Small intestine (tissue), 16 donors: ENCODE results near the gene GSTA3. TPM values are rescaled to one million over a fixed set of nuclear protein-coding genes. Genes with fewer than 3 reads are reported as not detected.
"Not testable (repeated sequence)": the region's sequence is repeated elsewhere in the genome, so short reads cannot be mapped to it uniquely, and the experiment has no call there.

ENCODE experiments used
- DNase-seq, 2 donors: peaks; one replicate each; pipeline versions ENCODE4 v3.0.0 to v3.0.0-alpha.2; 2013
- FAIRE-seq: peaks from 2 replicates; lab custom pipeline; 2012; peaks lifted over from hg19 to GRCh38; lab: Jason Lieb, UNC
- H3K27ac ChIP-seq, 3 donors: one replicate each; pipeline ENCODE4 v1.5.1; 2013; ENCODE audit warnings: low read length in 2 of 3, mild to moderate bottlenecking in 2 of 3, control low read depth in 1 of 3, inconsistent platforms in 1 of 3, low read depth in 1 of 3, moderate library complexity in 1 of 3
- H3K27me3 ChIP-seq, 3 donors: one replicate each; pipeline ENCODE4 v1.6.1; 2013; ENCODE audit warnings: low read length in 3 of 3, inconsistent platforms in 1 of 3; ENCODE audit not compliant: control insufficient read depth in 3 of 3, insufficient read depth in 3 of 3
- H3K36me3 ChIP-seq, 3 donors: one replicate each; pipeline ENCODE4 v1.6.1; 2013; ENCODE audit warnings: low read length in 3 of 3, inconsistent platforms in 1 of 3, low read depth in 1 of 3, mild to moderate bottlenecking in 1 of 3, moderate library complexity in 1 of 3; ENCODE audit not compliant: control insufficient read depth in 3 of 3, insufficient read depth in 2 of 3
- H3K4me1 ChIP-seq, 3 donors: one replicate each; pipeline ENCODE4 v1.6.1; 2013; ENCODE audit warnings: low read length in 2 of 3, inconsistent platforms in 1 of 3, low read depth in 1 of 3, mild to moderate bottlenecking in 1 of 3, moderate library complexity in 1 of 3; ENCODE audit not compliant: control insufficient read depth in 3 of 3, insufficient read depth in 2 of 3
- H3K4me3 ChIP-seq, 3 donors: one replicate each; pipeline ENCODE4 v1.5.1; 2013; ENCODE audit warnings: low read length in 3 of 3, control low read depth in 1 of 3, inconsistent platforms in 1 of 3, low read depth in 1 of 3, mild to moderate bottlenecking in 1 of 3, moderate library complexity in 1 of 3
- H3K9me3 ChIP-seq, 2 donors: one replicate each; pipeline ENCODE4 v1.6.1; 2013; ENCODE audit warnings: low read depth in 1 of 2, low read length in 1 of 2; ENCODE audit not compliant: control insufficient read depth in 2 of 2, insufficient read depth in 1 of 2
- whole genome bisulfite sequencing, 3 donors: extraction: QIAGEN DNeasy Blood & Tissue Kit; methylation state at CpG; one replicate each; pipeline ENCODE4 v1.1.7; 2013; 5-methylcytosine and 5-hydroxymethylcytosine counted together
- long read RNA-seq, 10 donors: transcript quantifications; one replicate each; lab custom pipeline, GENCODE V29; 2026
- polyA plus RNA-seq, 4 donors: library from polyadenylated mRNA; stranded (reverse) in 3 of 4; unstranded in 1 of 4; fragments of 200-250 nt in 3 of 4; fragments of 120-200 nt in 1 of 4; gene quantifications; one replicate each; pipeline versions ENCODE4 v1.2.1 to v1.2.3, GENCODE V29; 2013
- donor health status: healthy with polysubstance abuse.
- donor health status: control.
- donor health status: control.
- donor health status: Bipolar disorder and iron deficiency.
- donor health status: healthy.

Gene GSTA3
- not detected for polyA plus RNA-seq
- long read RNA-seq, donor 1 = 0 reads
- long read RNA-seq, donor 2 = 0 reads
- long read RNA-seq, donor 3 = 0 reads
- long read RNA-seq, donor 4 = 0 reads
- long read RNA-seq, donor 5 = 0 reads
- long read RNA-seq, donor 6 = 0 reads
- long read RNA-seq, donor 7 = 0 reads
- long read RNA-seq, donor 8 = 0 reads
- long read RNA-seq, donor 9 = 0 reads
- long read RNA-seq, donor 10 = 0 reads

DNA sequence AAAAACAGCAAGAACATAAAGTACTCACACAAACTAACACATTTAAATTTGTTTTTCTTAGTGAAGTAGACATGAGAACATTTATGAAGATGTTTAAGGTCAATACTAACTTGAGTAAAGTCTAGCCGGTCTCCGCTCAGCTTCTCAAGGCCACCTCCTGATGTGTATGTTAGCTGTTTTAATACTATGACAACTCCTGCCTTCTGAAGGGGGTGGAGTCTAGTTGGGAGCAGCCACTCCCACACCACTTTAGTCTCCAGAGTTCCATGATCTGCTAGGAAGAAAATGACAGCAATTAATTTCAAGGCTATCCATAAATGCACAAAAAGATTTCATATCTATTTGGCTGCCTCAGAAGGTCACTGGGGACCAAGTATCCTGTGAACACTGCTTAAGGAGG, at the start of gene GSTA3:
GSTA3 (minus strand) TSS at position 168 of the 400 bp plus-strand sequence. CDS start 3,864 bp downstream, outside the sequence.
- peaks cover 0 to 2% (median 0%) of the 10 kb centered on the region in 3 donors for H3K4me1 ChIP-seq
- 59 to 89% (median 89%) methylated on average over 2 of the region's 2 CpGs for WGBS, 3 donors
- FAIRE-seq (no peak), DNase-seq (peak; percentile 17 to 18)
- H3K9me3 ChIP-seq = peaks cover 0 to 2% of the 10 kb centered on the region in 2 donors
- no peaks in the 10 kb centered on the region for H3K36me3 ChIP-seq
- H3K27me3 ChIP-seq = no peaks in the 10 kb centered on the region
- no peak within 1 kb of the TSS for H3K4me3 ChIP-seq
- no peak within 1 kb of the TSS for H3K27ac ChIP-seq

- no peak for FAIRE-seq
- H3K9me3 ChIP-seq = peaks cover 0 to 12% of the 10 kb centered on the region in 2 donors
- DNase-seq = no peak
- H3K36me3 ChIP-seq = no peaks in the 10 kb centered on the region
- WGBS, 3 donors = 72 to 81% (median 78%) methylated on average over 8 of the region's 8 CpGs
- no peak overlapping the region for H3K27ac ChIP-seq
- H3K4me1 ChIP-seq = no peaks in the 10 kb centered on the region
- H3K4me3 ChIP-seq = no peak overlapping the region
- H3K27me3 ChIP-seq = peaks cover 0 to 1% (median 0%) of the 10 kb centered on the region in 3 donors
Measured at GRCh38 chr6:52958546-52959255, 49.2 kb upstream of the GSTA3 start.

GRCh38 chr6:52955871-52956270, 46.4 kb upstream of the GSTA3 start:
- WGBS, 3 donors = 85 to 95% (median 92%) methylated on average over 7 of the region's 7 CpGs
- no peak for FAIRE-seq
- Histone ChIP-seq H3K36me3 (no peaks in the 10 kb centered on the region), H3K27me3 (no peaks in the 10 kb centered on the region), H3K4me1 (no peaks in the 10 kb centered on the region), H3K9me3 (no peaks in the 10 kb centered on the region), H3K4me3 (no peak overlapping the region), H3K27ac (no peak overlapping the region)
- DNase-seq = no peak

DNA sequence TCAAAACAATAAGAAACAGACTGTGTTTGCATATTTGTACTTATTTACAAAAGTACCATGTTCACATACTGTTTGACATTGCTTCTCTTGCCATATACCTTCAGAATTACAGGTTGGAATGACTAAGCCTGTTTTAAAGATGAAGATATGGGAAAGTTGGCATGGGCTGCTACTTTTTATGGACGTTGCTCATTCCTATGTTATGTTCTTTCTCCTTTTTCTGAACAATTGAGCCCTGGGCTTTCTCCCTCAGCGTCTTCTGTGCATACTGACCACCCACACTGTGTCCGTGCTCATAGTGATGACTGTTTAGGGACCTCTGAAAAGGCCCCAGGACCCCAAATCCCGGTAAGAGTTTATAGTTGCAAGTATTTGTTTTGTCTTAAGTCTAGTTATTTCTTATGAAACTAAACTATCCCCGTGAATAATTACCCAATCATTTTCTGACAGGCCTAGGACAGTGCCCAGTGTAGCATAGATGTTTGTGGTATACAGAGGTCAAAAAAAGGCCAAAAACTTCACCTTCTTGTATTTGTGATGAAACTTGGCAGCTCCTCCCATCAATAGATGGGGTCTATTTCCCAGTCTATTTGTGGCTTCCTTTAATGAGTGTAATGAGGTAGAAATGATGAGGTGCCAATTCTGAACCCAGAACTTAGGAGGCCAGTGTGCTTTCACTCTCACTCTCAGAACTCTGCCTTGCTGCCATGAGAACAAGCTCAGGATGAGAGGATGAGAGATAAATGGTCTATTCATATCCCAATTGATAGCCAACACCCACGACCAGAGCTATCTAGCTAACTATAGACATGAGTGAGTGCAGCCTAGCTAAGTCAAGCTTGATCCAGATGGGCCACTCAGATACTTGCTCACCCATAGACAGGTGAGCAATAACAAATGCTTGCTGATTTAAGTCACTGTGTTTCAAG, 44.7 kb upstream of the GSTA3 start:
- DNase-seq (no peak), FAIRE-seq (no peak)
- WGBS, 3 donors = 60 to 72% (median 64%) methylated on average over 6 of the region's 6 CpGs
- Histone ChIP-seq H3K4me1 (no peaks in the 10 kb centered on the region), H3K36me3 (no peaks in the 10 kb centered on the region), H3K4me3 (no peak overlapping the region), H3K27me3 (no peaks in the 10 kb centered on the region), H3K9me3 (no peaks in the 10 kb centered on the region), H3K27ac (no peak overlapping the region)

GRCh38 chr6:52946306-52946705, 36.8 kb upstream of the GSTA3 start:
- Histone ChIP-seq H3K36me3 (no peaks in the 10 kb centered on the region), H3K27me3 (peaks cover 0 to 3% (median 0%) of the 10 kb centered on the region in 3 donors), H3K4me1 (peaks cover 0 to 14% (median 0%) of the 10 kb centered on the region in 3 donors), H3K9me3 (no peaks in the 10 kb centered on the region), H3K27ac (no peak overlapping the region), H3K4me3 (no peak overlapping the region)
- WGBS, 3 donors = 2 to 18% (median 3%) methylated on average over 5 of the region's 5 CpGs
- DNase-seq (peak; percentile 70 to 74), FAIRE-seq (no peak)

GRCh38 chr6:52942821-52943220, 33.3 kb upstream of the GSTA3 start:
- H3K4me3 ChIP-seq, FAIRE-seq, H3K27me3 ChIP-seq, H3K9me3 ChIP-seq, H3K27ac ChIP-seq, H3K36me3 ChIP-seq, DNase-seq: not testable (repeated sequence)
- peaks cover 0 to 14% (median 0%) of the 10 kb centered on the region in 3 donors for H3K4me1 ChIP-seq
- 91 to 95% (median 94%) methylated on average over 10 of the region's 10 CpGs for WGBS, 3 donors

- peaks cover 0 to 3% (median 0%) of the 10 kb centered on the region in 3 donors for H3K27me3 ChIP-seq
- H3K4me1 ChIP-seq = peaks cover 0 to 11% (median 0%) of the 10 kb centered on the region in 3 donors
- H3K36me3 ChIP-seq = no peaks in the 10 kb centered on the region
- FAIRE-seq = no peak
- no peaks in the 10 kb centered on the region for H3K9me3 ChIP-seq
- no peak for DNase-seq
- 45 to 70% (median 61%) methylated on average over 4 of the region's 4 CpGs for WGBS, 3 donors
- H3K27ac ChIP-seq = no peak overlapping the region
- no peak overlapping the region for H3K4me3 ChIP-seq
Measured at GRCh38 chr6:52942221-52942620, 32.7 kb upstream of the GSTA3 start.

DNA sequence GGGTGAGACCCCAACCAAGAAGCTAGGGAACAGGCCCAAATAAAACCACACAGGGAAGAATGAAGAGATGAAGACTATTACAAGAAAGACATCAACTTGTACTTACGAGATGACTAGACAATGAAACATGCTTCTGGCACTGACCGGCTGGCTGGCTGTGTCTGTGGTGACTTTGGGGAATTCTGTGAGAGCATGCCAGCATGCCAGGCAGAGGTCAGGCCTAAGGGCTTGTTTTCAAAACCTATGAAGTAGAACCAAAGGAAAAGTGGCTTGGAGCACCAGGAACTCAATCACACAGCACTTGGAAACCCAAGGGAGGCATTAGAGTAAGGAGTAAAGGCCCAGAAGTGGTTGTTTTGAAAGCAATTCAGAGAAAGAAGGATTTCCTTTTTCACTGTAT, 28.4 kb upstream of the GSTA3 start:
- no peak overlapping the region for H3K4me3 ChIP-seq
- no peaks in the 10 kb centered on the region for H3K4me1 ChIP-seq
- FAIRE-seq (no peak), DNase-seq (no peak)
- H3K9me3 ChIP-seq = no peaks in the 10 kb centered on the region
- H3K27me3 ChIP-seq = peaks cover 0 to 3% (median 0%) of the 10 kb centered on the region in 3 donors
- no peaks in the 10 kb centered on the region for H3K36me3 ChIP-seq
- no peak overlapping the region for H3K27ac ChIP-seq
- 86 to 93% (median 87%) methylated on average over 2 of the region's 2 CpGs for WGBS, 3 donors
